Fibroblast of pulmonary artery (primary cell): ENCODE data around the gene COG2.
"Not testable (repeated sequence)": the region's sequence is repeated elsewhere in the genome, so short reads cannot be mapped to it uniquely, and the experiment has no call there.

Source experiments
- DNase-seq: peaks from one replicate; pipeline ENCODE4 v3.0.0-alpha.2; 2010; ENCODE audit warnings: low read depth
- H3K4me3 ChIP-seq: replicated peaks from 2 replicates; pipeline ENCODE4 v1.5.1; 2011; ENCODE audit warnings: low read depth, mild to moderate bottlenecking, control low read depth, low read length, moderate library complexity
- CTCF ChIP-seq: IDR thresholded peaks from 2 replicates; pipeline ENCODE4 v1.5.1; 2011; ENCODE audit warnings: mild to moderate bottlenecking, control low read depth, low read length, inconsistent platforms; ENCODE audit errors: missing control alignments

The COG2 gene

DNA sequence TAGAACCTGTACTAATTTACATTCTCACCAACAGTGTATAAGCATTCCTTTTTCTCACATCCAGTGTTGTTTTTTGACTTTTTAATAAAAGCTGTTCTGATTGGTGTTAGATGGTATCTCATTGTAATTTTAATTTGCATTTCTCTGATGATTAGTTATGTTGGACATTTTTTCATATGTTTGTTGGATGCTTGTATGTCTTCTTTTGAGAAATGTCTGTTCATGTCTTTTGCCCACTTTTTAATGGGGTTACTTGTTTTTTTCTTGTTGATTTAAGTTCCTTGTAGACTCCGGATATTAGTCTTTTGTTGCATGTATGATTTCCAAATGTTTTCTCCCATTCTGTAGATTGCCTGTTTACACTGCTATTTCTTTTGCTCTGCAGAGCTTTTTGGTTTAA, 8.0 kb downstream of the COG2 start:
- TF ChIP-seq CTCF: no peak
- no peak for DNase-seq
- no peak overlapping the region for H3K4me3 ChIP-seq

- no peak for DNase-seq
Measured at GRCh38 chr1:230651235-230651634, 9.0 kb downstream of the COG2 start.

GRCh38 chr1:230656719-230657118, 14.4 kb downstream of the COG2 start:
- H3K4me3 ChIP-seq, DNase-seq: not testable (repeated sequence)

More at GRCh38 chr1:230651235-230651634, 9.0 kb downstream of the COG2 start:
- no peak overlapping the region for H3K4me3 ChIP-seq
- no peak for TF ChIP-seq CTCF

DNA sequence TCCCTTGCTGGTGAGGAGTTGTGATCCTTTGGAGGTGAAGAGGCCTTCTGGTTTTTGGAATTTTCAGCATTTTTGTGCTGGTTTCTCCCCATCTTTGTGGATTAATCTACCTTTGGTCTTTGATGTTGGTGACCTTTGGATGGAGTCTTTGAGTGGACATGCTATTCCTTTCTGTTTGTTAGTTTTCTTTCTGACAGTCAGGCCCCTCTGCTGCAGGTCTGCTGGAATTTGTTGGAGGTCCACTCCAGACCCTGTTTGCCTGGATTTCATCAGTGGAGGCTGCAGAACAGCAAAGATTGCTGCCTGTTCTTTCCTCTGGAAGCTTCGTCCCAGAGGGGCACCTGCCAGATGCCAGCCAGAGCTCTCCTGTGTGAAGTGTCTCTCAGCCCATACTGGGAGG, 15.8 kb downstream of the COG2 start:
- not testable (repeated sequence) for DNase-seq, H3K4me3 ChIP-seq

GRCh38 chr1:230658691-230659090, 16.4 kb downstream of the COG2 start:
- no peak for DNase-seq
- TF ChIP-seq CTCF: no peak

GRCh38 chr1:230661976-230662375, 19.7 kb downstream of the COG2 start:
- H3K4me3 ChIP-seq: no peak overlapping the region
- no peak for TF ChIP-seq CTCF
- DNase-seq: no peak

More at GRCh38 chr1:230658691-230659090, 16.4 kb downstream of the COG2 start:
- no peak overlapping the region for H3K4me3 ChIP-seq

GRCh38 chr1:230668227-230668626, 25.9 kb downstream of the COG2 start:
- no peak for DNase-seq
- TF ChIP-seq CTCF: no peak
- H3K4me3 ChIP-seq: no peak overlapping the region

- DNase-seq: no peak
- no peak overlapping the region for H3K4me3 ChIP-seq
- no peak for TF ChIP-seq CTCF
Measured at GRCh38 chr1:230669543-230669942, 27.3 kb downstream of the COG2 start.
